GM19193 (cell line): ENCODE measurements around the gene OR1E2.

Experiments
- POLR2A ChIP-seq: IDR thresholded peaks from 4 replicates; pipeline ENCODE4 v1.6.1; 2011; ENCODE audit not compliant: insufficient read depth, insufficient read length; ENCODE audit errors: extremely low read depth

OR1E2 gene

DNA sequence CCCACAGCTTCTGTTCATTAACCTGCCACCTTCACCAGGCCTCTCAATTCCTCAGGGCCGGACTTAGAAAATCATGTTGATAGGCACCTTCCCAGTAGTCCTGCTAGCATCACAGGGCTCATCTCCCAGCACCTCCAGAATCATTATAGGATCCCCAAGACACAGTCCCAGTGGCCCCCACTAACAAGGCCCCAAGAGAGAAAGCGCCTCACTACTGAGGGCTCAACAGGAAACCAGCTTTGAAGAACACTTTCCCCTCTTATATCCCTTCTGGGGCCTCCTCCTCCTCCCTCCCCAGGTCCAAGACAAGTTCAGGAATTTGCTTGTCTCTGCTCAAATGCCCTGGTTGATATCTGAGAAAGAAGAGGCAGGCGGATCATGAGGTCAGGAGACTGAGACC, 22.6 kb downstream of the OR1E2 start, which contains the start of gene OR3A3:
OR3A3 (plus strand) TSS at position 301 of the 400 bp plus-strand sequence.
- TF ChIP-seq POLR2A = no peak

DNA sequence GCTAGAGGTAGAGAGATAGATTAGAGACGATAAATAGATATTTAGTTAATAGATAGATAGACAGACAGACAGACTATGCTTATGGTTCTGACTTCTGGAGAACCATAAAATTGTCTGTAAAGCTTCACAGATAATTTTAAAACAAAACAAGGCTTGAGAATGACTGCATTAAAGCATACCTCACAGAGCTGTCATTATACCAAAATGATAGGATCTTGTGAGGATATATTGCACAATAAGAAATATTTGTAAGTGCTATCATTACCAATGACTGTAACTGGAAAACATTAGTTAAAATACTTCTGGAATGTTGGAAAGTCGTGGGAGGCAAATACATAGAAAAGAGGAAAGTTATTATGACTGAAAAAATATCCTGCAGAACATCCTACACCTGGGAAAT, 31.9 kb downstream of the OR1E2 start:
- no peak for TF ChIP-seq POLR2A

DNA sequence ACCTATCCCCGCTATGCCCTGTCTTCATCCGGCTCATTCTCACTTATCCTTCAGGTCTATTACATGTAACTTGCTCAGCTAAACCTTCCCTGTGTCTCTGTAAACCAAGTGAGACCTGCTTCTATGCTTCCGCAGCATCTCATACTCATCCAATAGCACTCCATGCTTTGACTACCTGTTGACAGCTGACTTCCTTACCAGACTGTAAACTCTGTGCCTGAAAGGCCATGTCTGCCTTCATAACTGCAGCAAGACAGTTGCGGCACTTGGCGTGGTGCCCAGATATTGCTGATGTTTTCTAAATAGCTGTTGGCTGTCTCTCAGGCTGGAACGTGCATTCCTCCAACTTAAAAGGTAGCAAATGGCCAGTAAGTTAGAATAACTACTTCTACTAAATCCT, 33.6 kb downstream of the OR1E2 start:
- TF ChIP-seq POLR2A = no peak

DNA sequence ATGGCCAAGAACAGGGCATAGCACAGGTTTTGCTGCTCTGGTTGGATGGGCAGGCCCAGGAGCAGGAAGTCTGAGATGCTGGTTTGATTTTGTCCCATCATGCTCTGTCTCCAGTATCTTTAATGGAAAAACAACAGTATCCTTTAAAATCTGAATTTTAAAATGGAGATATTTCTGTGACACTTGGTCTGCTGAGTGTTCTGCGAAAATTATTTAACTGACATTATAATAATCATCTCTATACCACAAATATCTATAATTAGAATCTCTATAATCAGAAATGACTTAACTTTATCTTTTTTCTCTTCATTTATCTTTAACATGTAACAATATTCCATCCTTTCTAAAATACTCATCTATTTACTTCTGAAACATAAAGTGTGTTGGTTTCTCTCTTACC, 35.3 kb downstream of the OR1E2 start, which contains the start of gene OR1E1:
OR1E1 (minus strand) TSS at position 101 of the 400 bp plus-strand sequence; CDS start at position 101, 0 bp downstream.
- no peak for TF ChIP-seq POLR2A

DNA sequence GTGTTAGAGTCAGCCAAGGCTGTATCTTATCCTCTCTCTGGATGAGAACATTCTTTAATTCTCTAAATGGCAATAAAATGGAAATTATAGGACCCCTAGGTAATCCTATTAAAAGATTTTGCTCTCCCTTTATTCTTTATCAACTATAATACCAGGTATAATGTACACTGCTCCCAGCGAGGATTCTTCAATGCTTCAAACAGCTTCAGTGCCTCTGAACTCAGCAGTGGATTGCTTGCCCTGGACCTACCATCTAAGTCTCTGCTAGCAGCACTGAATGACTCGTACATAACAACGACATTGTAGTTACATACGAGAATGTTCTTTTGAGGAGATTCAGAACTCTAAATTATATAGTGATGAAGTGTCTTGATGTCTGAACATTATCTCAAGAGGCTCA, 43.9 kb downstream of the OR1E2 start:
- TF ChIP-seq POLR2A = no peak

DNA sequence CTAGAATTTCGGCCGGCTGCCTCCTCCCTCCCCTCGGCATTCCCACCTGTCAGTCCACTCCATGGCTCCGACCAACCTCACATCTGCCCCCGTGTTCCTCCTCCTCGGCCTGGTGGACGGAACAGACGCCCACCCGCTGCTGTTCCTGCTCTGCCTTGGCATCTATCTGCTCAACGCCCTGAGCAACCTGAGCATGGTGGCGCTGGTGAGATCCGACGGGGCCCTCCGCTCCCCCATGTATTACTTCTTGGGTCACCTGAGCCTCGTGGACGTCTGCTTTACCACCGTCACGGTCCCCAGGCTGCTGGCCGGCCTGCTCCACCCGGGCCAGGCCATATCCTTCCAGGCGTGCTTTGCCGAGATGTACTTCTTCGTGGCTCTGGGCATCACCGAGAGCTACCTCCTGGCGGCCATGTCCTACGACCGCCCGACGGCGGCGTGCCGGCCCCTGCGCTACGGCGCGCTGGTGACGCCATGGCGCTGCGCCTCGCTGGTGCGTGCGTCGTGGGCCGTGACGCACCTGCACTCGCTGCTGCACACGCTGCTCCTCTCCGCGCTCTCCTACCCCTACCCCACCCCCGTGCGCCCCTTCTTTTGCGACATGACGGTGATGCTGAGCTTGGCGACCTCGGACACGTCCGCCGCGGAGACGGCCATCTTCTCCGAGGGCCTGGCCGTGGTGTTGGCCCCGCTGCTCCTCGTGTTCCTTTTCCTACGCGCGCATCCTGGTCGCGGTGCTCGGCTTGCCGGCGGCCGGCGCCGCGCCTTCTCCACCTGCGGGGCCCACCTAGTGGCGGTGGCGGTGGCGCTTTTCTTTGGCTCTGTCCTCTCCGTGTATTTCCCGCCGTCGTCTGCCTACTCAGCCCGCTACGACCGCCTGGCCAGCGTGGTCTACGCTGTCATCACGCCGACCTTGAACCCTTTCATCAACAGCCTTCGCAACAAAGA, 47.5 kb downstream of the OR1E2 start, which contains the start of gene OR3A2:
OR3A2 (minus strand) TSS at position 440 of the 948 bp plus-strand sequence.
- no peak for TF ChIP-seq POLR2A
